KMS-11 (cell line): ENCODE results near the gene ATP8B3.

Source experiments
- H2AFZ ChIP-seq: fragments of 200-600 bp; sonication (generic); 2 replicates; pipeline ENCODE4 v1.6.1; 2016; ENCODE audit warnings: antibody characterized with exemption, mixed run types, low read depth
- H3K27ac ChIP-seq: fragments of 200-600 bp; sonication (generic); 2 replicates; pipeline ENCODE4 v1.6.1; 2016; ENCODE audit warnings: mild to moderate bottlenecking, mixed run types
- H3K27me3 ChIP-seq: fragments of 200-600 bp; sonication (generic); 2 replicates; pipeline ENCODE4 v1.6.1; 2017; ENCODE audit warnings: mild to moderate bottlenecking, low read depth, mixed run types, moderate library complexity; ENCODE audit not compliant: insufficient read depth
- H3K36me3 ChIP-seq: fragments of 200-600 bp; sonication (generic); 2 replicates; pipeline ENCODE4 v1.6.1; 2017; ENCODE audit warnings: mild to moderate bottlenecking, mixed run types; ENCODE audit not compliant: insufficient read depth
- H3K4me1 ChIP-seq: fragments of 200-600 bp; sonication (generic); 2 replicates; pipeline ENCODE4 v1.6.1; 2016; ENCODE audit warnings: mild to moderate bottlenecking, low read depth, mixed run types; ENCODE audit not compliant: poor library complexity, severe bottlenecking
- H3K4me2 ChIP-seq: fragments of 200-600 bp; sonication (generic); 2 replicates; pipeline ENCODE4 v1.7.0; 2016; ENCODE audit warnings: mild to moderate bottlenecking, mixed run types
- H3K4me3 ChIP-seq: fragments of 200-600 bp; sonication (generic); IDR thresholded peaks from 2 replicates; pipeline ENCODE4 v1.6.1; 2017; ENCODE audit warnings: low read depth, low read length, mixed read lengths; ENCODE audit not compliant: insufficient read depth
- H3K79me2 ChIP-seq: fragments of 200-600 bp; sonication (generic); 2 replicates; pipeline ENCODE4 v1.6.1; 2016; ENCODE audit warnings: low read depth, mixed run types; ENCODE audit not compliant: insufficient read depth
- H3K9ac ChIP-seq: fragments of 200-600 bp; sonication (generic); 2 replicates; pipeline ENCODE4 v1.6.1; 2016; ENCODE audit warnings: mild to moderate bottlenecking, mixed run types
- H4K20me1 ChIP-seq: fragments of 200-600 bp; sonication (generic); 2 replicates; pipeline ENCODE4 v1.6.1; 2016; ENCODE audit warnings: mild to moderate bottlenecking, mixed run types; ENCODE audit not compliant: insufficient read depth
- CTCF ChIP-seq: fragments of 200-600 bp; sonication (generic); conservative IDR thresholded peaks from 2 replicates; pipeline ENCODE4 v1.6.1; 2017; ENCODE audit warnings: low read depth, mild to moderate bottlenecking, antibody characterized with exemption, low read length, moderate library complexity, mixed read lengths

The ATP8B3 gene

GRCh38 chr19:1760020-1760419 lies 52.1 kb downstream of the ATP8B3 start:
- no peaks in the 10 kb centered on the region for H3K4me1 ChIP-seq
- no peaks in the 10 kb centered on the region for H3K79me2 ChIP-seq
- no peak overlapping the region for H2AFZ ChIP-seq
- TF ChIP-seq CTCF = no peak
- no peaks in the 10 kb centered on the region for H4K20me1 ChIP-seq
- no peak overlapping the region for H3K4me3 ChIP-seq
- H3K36me3 ChIP-seq = no peaks in the 10 kb centered on the region
- H3K27me3 ChIP-seq = peaks cover 88% of the 10 kb centered on the region
- no peak overlapping the region for H3K27ac ChIP-seq
- no peak overlapping the region for H3K9ac ChIP-seq
- H3K4me2 ChIP-seq = no peak overlapping the region

- Histone ChIP-seq H3K27me3 (peaks cover 88% of the 10 kb centered on the region), H3K4me2 (no peak overlapping the region), H3K27ac (no peak overlapping the region), H3K36me3 (no peaks in the 10 kb centered on the region), H3K4me3 (no peak overlapping the region), H3K79me2 (no peaks in the 10 kb centered on the region), H3K4me1 (no peaks in the 10 kb centered on the region), H2AFZ (no peak overlapping the region), H4K20me1 (no peaks in the 10 kb centered on the region), H3K9ac (no peak overlapping the region)
- TF ChIP-seq CTCF = no peak
Measured at GRCh38 chr19:1758959-1759903, 52.8 kb downstream of the ATP8B3 start.

- no peak overlapping the region for H2AFZ ChIP-seq
- peaks cover 78% of the 10 kb centered on the region for H3K27me3 ChIP-seq
- no peaks in the 10 kb centered on the region for H3K36me3 ChIP-seq
- H3K4me2 ChIP-seq = no peak overlapping the region
- no peak overlapping the region for H3K9ac ChIP-seq
- H4K20me1 ChIP-seq = no peaks in the 10 kb centered on the region
- no peak overlapping the region for H3K27ac ChIP-seq
- H3K4me1 ChIP-seq = no peaks in the 10 kb centered on the region
- no peak overlapping the region for H3K4me3 ChIP-seq
- TF ChIP-seq CTCF = no peak
- H3K79me2 ChIP-seq = no peaks in the 10 kb centered on the region
Measured at GRCh38 chr19:1758231-1758577, 53.9 kb downstream of the ATP8B3 start.

- Histone ChIP-seq H3K4me1 (no peaks in the 10 kb centered on the region), H4K20me1 (no peaks in the 10 kb centered on the region), H3K9ac (no peak overlapping the region), H3K27me3 (peaks cover 73% of the 10 kb centered on the region), H3K4me2 (no peak overlapping the region), H3K79me2 (no peaks in the 10 kb centered on the region), H3K4me3 (no peak overlapping the region), H3K36me3 (no peaks in the 10 kb centered on the region), H2AFZ (no peak overlapping the region), H3K27ac (no peak overlapping the region)
- TF ChIP-seq CTCF = no peak
Measured at GRCh38 chr19:1757468-1758230, 54.4 kb downstream of the ATP8B3 start.
